ENCODE data around the gene ECE1. TPM values are rescaled to one million over a fixed set of nuclear protein-coding genes. Genes with fewer than 3 reads are reported as not detected.

ECE1 gene
- total and polyA plus RNA-seq, 9 of the 15 experiments (the other 6 are each of a cell fraction or from before 2014, with no cell fraction given) = 0.56 to 34.8 (median 11.0) TPM

- no peak for TF ChIP-seq THRA (IDR thresholded peaks at IDR 0.05)
- TF ChIP-seq SP2 (IDR thresholded peaks at IDR 0.05; ENCODE audit: extremely low read depth, low read depth, low read length, poor library complexity, severe bottlenecking) = no peak
- peak; percentile 81; the same call in 1 of the 2 replicates for TF ChIP-seq FOXO4 (CRISPR knock-in tag; IDR thresholded peaks at IDR 0.05)
- no peak for TF ChIP-seq EHMT2 (IDR thresholded peaks at IDR 0.05)
- peak; percentile 52; the same call in 1 of the 2 replicates for TF ChIP-seq DMBX1 (CRISPR knock-in tag; IDR thresholded peaks at IDR 0.05; ENCODE audit: borderline replicate concordance)
- 0 out of 2 replicates have a peak, but pooled peaks have one; percentile 14 for TF ChIP-seq FOXM1 (IDR thresholded peaks at IDR 0.05; ENCODE audit: low read depth)
- TF ChIP-seq FOXM1 (CRISPR knock-in tag; IDR thresholded peaks at IDR 0.05; ENCODE audit: low read depth) = no peak
- TF ChIP-seq SIX5 (IDR thresholded peaks at IDR 0.05; ENCODE audit: borderline replicate concordance in 1 of 2, insufficient read depth in 1 of 2, low read depth in 1 of 2, low read length in 2 of 2) = no peak
- peak; percentile 64; the same call in 1 of the 2 replicates for TF ChIP-seq E2F3 (CRISPR knock-in tag; IDR thresholded peaks at IDR 0.05)
- TF ChIP-seq STAT6 (CRISPR knock-in tag; IDR thresholded peaks at IDR 0.05) = 0 out of 2 replicates have a peak, but pooled peaks have one; percentile 85
- no peak for TF ChIP-seq ZNF444 (CRISPR knock-in tag; IDR thresholded peaks at IDR 0.05)
- TF ChIP-seq CAMTA2 (CRISPR knock-in tag; conservative IDR thresholded peaks at IDR 0.05) = no peak
- TF ChIP-seq ZNF589 (CRISPR knock-in tag; IDR thresholded peaks at IDR 0.05; ENCODE audit: low read depth) = no peak
- no peak for TF ChIP-seq DNMT1 (IDR thresholded peaks at IDR 0.05)
- peak; percentile 84 for TF ChIP-seq ZHX1 (conservative IDR thresholded peaks at IDR 0.05; ENCODE audit: low read length)
- TF ChIP-seq NUFIP1 (IDR thresholded peaks at IDR 0.05; ENCODE audit: partially characterized antibody) = no peak
Observed at GRCh38 chr1:21176586-21177555, 113.4 kb downstream of the ECE1 start, which contains the start of gene EIF4G3 (continued).
